Retinal pigment epithelial cell (primary cell): ENCODE data around the gene ABCC6.
A peak's percentile ranks its signal among the peaks of the same experiment; 100 is the strongest.

Source experiments
- DNase-seq: peaks from one replicate; pipeline ENCODE4 v3.0.0-alpha.2; 2010; ENCODE audit warnings: low read depth
- H3K4me3 ChIP-seq: 2 replicates; pipeline ENCODE4 v1.5.1; 2011; ENCODE audit warnings: mild to moderate bottlenecking, low read length, control low read depth, moderate library complexity
- TF ChIP-seq, protein P1 (sequence below): conservative IDR thresholded peaks from 2 replicates; pipeline ENCODE4 v1.5.1; 2011; ENCODE audit warnings: low read depth, low read length, control low read depth, inconsistent platforms

Gene ABCC6

GRCh38 chr16:16126896-16127295 lies 96.4 kb downstream of the ABCC6 start:
- H3K4me3 ChIP-seq, result no peak overlapping the region
- DNase-seq, result no peak
- TF ChIP-seq, protein P1, sequence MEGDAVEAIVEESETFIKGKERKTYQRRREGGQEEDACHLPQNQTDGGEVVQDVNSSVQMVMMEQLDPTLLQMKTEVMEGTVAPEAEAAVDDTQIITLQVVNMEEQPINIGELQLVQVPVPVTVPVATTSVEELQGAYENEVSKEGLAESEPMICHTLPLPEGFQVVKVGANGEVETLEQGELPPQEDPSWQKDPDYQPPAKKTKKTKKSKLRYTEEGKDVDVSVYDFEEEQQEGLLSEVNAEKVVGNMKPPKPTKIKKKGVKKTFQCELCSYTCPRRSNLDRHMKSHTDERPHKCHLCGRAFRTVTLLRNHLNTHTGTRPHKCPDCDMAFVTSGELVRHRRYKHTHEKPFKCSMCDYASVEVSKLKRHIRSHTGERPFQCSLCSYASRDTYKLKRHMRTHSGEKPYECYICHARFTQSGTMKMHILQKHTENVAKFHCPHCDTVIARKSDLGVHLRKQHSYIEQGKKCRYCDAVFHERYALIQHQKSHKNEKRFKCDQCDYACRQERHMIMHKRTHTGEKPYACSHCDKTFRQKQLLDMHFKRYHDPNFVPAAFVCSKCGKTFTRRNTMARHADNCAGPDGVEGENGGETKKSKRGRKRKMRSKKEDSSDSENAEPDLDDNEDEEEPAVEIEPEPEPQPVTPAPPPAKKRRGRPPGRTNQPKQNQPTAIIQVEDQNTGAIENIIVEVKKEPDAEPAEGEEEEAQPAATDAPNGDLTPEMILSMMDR, result no peak

GRCh38 chr16:16124974-16125373 lies 98.3 kb downstream of the ABCC6 start:
- TF ChIP-seq, protein P1, result no peak
- DNase-seq, result no peak
- H3K4me3 ChIP-seq, result no peak overlapping the region

DNA sequence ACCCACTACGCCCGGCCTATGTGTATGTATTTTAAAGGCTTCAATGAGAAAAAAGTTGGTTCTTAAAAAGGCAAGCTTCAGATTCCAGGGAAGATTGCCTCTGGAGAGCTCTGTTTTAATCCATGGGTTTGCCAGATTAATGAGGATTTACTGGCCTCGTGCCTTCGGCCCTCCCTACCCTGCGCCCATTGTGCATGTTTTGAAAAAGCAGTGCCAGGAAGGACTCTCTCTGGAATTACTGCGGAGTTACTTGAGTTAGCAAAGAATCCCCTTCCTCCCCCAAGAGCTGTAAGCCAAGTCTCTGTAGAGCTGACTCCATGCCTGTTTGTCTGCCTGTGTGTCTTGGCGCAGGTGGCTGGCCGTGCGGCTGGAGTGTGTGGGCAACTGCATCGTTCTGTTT lies 98.9 kb downstream of the ABCC6 start:
- TF ChIP-seq, protein P1, result no peak
- peak; percentile 91 for DNase-seq
- H3K4me3 ChIP-seq, result no peak overlapping the region

DNA sequence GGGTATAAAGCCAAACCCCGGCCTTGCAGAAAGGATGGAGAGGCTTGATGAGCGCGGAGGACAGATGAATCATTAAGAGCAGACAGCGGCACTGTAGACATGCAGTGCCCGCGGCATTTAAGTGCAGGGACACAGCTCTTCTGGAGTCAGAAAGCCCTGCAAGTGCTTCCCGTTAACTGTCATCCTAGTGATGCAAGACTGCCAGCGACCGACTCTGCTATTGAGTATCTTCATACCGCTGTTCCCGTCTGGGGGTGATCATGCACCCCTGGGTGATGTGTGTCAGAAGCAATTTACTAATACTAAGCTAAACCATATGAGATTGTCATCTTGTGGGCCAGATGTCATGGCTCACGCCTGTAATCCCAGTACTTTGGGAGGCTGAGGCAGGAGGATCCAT lies 101.0 kb downstream of the ABCC6 start:
- TF ChIP-seq, protein P1, result no peak
- no peak overlapping the region for H3K4me3 ChIP-seq
- no peak for DNase-seq

- no peak overlapping the region for H3K4me3 ChIP-seq
- DNase-seq, result no peak
- TF ChIP-seq, protein P1, result no peak
Measured at GRCh38 chr16:16121185-16121727, 102.0 kb downstream of the ABCC6 start.

GRCh38 chr16:16120382-16121184 lies 102.7 kb downstream of the ABCC6 start:
- TF ChIP-seq, protein P1, result no peak
- H3K4me3 ChIP-seq, result no peak overlapping the region
- DNase-seq, result peak; percentile 83

- DNase-seq, result no peak
- TF ChIP-seq, protein P1, result no peak
- no peak overlapping the region for H3K4me3 ChIP-seq
Measured at GRCh38 chr16:16120044-16120381, 103.3 kb downstream of the ABCC6 start.
